Prostate gland (tissue), 2 donors: ENCODE measurements around the gene ATP5F1D. TPM values are rescaled to one million over a fixed set of nuclear protein-coding genes. Genes with fewer than 3 reads are reported as not detected.

ENCODE experiments used
- DNase-seq: peaks from one replicate; pipeline ENCODE4 v3.0.0-alpha.2; 2019; ENCODE audit warnings: low spot score
- H3K27ac ChIP-seq, 2 donors: fragments of 200-600 bp; sonication (generic); 2 replicates each; pipeline ENCODE4 v1.5.1; 2017 to 2019
- H3K27me3 ChIP-seq: fragments of 200-600 bp; sonication (generic); replicated peaks from 2 replicates; pipeline ENCODE4 v1.5.1; 2019; ENCODE audit not compliant: insufficient read depth
- H3K36me3 ChIP-seq, 2 donors: fragments of 200-600 bp; sonication (generic); 1 replicate in 1 of 2; 2 replicates in 1 of 2; pipeline versions ENCODE4 v1.5.1 to v1.8.1; 2017 to 2019
- H3K4me1 ChIP-seq: fragments of 200-600 bp; sonication (generic); replicated peaks from 2 replicates; pipeline ENCODE4 v1.5.1; 2019
- H3K4me3 ChIP-seq, 2 donors: fragments of 200-600 bp; sonication (generic); 2 replicates each; pipeline ENCODE4 v1.5.1; 2017 to 2019
- H3K9me3 ChIP-seq: fragments of 200-600 bp; sonication (generic); 2 replicates; pipeline ENCODE4 v1.5.1; 2017
- CTCF ChIP-seq, 4 experiments: fragments of 200-600 bp in 2 of 4; fragments of 450-650 bp in 2 of 4; sonication (generic) in 2 of 4; IDR thresholded peaks; 1 replicate in 3 of 4; 2 replicates in 1 of 4; pipeline ENCODE4 v1.5.1; 2016 to 2019; ENCODE audit warnings: antibody characterized with exemption in 4 of 4, mild to moderate bottlenecking in 2 of 4, moderate library complexity in 2 of 4
- POLR2A ChIP-seq: fragments of 450-650 bp; IDR thresholded peaks from one replicate; pipeline ENCODE4 v1.6.1; 2016; ENCODE audit warnings: antibody characterized with exemption, mild to moderate bottlenecking
- POLR2AphosphoS5 ChIP-seq: sonication (generic); formaldehyde crosslinking; IDR thresholded peaks from one replicate; pipeline ENCODE4 v1.6.1; 2017; ENCODE audit warnings: antibody characterized with exemption
- WGBS: methylation state at CpG from one replicate; pipeline ENCODE4 v1.1.5; 2018; 5-methylcytosine and 5-hydroxymethylcytosine counted together
- intact Hi-C: fragments of 100-400 bp; cut with DNase I; formaldehyde crosslinking; loops from one replicate; pipeline ENCODE4 v1.14.2; 2022
- total RNA-seq, 2 donors: library from RNA; depleted of rRNA; stranded (reverse); fragments of >200 nt; gene quantifications; one replicate each; pipeline ENCODE4 v1.1.0, GENCODE V29; 2016

Gene ATP5F1D
- total RNA-seq, 2 donors from 2014 or later, result 109 to 151 TPM

DNA sequence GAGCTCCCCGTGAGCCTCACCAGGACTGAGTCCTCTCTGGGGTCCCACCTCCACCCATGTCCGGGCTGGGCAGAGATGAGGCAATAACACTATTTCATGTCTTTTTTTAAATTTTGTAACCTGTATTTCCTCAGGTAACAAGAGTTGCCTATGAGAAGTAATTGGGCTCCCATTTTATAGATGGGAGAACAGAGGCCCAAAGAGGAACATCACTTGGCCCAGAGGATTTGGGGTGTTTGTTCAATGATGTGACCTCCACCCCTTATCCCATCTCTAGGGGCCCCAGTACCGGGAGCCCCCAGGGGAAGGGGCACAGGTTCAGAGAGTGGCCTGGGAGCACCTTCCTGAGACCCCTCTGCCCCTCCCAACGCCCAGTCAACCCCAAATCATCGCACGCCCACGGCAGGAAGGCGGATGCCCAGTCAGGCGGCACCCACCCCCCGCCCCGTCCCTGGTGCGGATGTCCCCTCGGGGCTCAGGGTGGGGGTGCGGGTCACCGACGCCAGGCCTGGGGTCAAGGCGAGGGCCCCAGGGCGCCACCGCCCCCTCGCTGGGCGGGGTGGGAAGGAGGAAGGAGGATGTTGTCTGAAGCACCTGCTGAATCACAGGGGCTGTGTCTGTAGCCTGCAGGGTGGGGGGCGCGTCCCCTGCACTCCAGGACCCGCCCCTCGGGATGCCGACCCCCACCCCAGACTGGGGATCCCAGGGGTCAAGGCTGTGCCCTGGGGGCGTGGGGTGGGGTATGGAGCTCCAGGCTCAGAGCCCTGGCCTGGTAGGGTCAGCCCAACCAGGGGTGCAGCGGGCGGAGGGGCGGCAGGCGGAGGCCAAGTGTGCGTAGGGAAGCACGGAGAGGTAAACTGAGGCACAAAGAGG, 18.6 kb downstream of the ATP5F1D start:
- WGBS, result 21% methylated on average over 22 of the region's 33 CpGs
- DNase-seq, result no peak

GRCh38 chr19:1260749-1261537, 19.4 kb downstream of the ATP5F1D start:
- TF ChIP-seq CTCF (IDR thresholded peaks at IDR 0.05), result no peak
- peak; percentile 83 for TF ChIP-seq POLR2AphosphoS5
- peak; percentile 94 for TF ChIP-seq POLR2A
- intact Hi-C loops, result no loop called here
- Histone ChIP-seq H3K4me1 (peaks cover 46% of the 10 kb centered on the region), H3K4me3 (peak overlapping the region; percentile 45 to 64), H3K36me3 (peaks cover 2 to 10% of the 10 kb centered on the region in 2 donors), H3K9me3 (no peaks in the 10 kb centered on the region), H3K27ac (peak overlapping the region; percentile 89 to 100), H3K27me3 (no peaks in the 10 kb centered on the region)
- peak; percentile 95 for DNase-seq
- WGBS, result 1% methylated on average over 46 of the region's 83 CpGs

More for the DNA sequence above, 18.6 kb downstream of the ATP5F1D start:
- H3K4me1 ChIP-seq, result peaks cover 43% of the 10 kb centered on the region
- intact Hi-C loops, result no loop called here
- no peaks in the 10 kb centered on the region for H3K9me3 ChIP-seq
- H3K27ac ChIP-seq, result peak overlapping the region; percentile 89 to 100
- peak; percentile 9 for TF ChIP-seq POLR2A
- TF ChIP-seq CTCF (IDR thresholded peaks at IDR 0.05), result no peak
- no peak for TF ChIP-seq POLR2AphosphoS5
- no peaks in the 10 kb centered on the region for H3K27me3 ChIP-seq
- peaks cover 8 to 18% of the 10 kb centered on the region in 2 donors for H3K36me3 ChIP-seq
- peak overlapping the region in 1 of 2 donors; percentile 45 for H3K4me3 ChIP-seq

DNA sequence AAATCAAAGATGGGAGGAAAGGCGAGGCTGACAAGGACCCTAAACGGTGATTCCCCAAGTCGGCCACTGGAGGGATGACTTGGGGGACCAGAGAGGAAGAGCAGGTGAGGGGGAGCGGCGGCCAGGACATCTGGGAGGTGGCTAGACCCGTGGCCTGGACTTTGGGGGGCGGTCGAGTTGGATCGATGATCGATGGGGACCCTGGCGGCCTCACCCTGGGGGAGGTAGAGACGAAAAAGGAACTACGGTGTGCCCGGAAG, 19.9 kb downstream of the ATP5F1D start:
- no peak for TF ChIP-seq POLR2AphosphoS5
- TF ChIP-seq CTCF (IDR thresholded peaks at IDR 0.05), result peak in 1 of 4 experiments; percentile 5
- peak overlapping the region; percentile 45 to 64 for H3K4me3 ChIP-seq
- H3K27me3 ChIP-seq, result no peaks in the 10 kb centered on the region
- H3K36me3 ChIP-seq, result peaks cover 0 to 7% of the 10 kb centered on the region in 2 donors
- no peak for DNase-seq
- intact Hi-C loops, result no loop called here
- peak overlapping the region; percentile 89 to 100 for H3K27ac ChIP-seq
- H3K4me1 ChIP-seq, result peaks cover 51% of the 10 kb centered on the region
- 10% methylated on average over 14 of the region's 14 CpGs for WGBS
- no peaks in the 10 kb centered on the region for H3K9me3 ChIP-seq

DNA sequence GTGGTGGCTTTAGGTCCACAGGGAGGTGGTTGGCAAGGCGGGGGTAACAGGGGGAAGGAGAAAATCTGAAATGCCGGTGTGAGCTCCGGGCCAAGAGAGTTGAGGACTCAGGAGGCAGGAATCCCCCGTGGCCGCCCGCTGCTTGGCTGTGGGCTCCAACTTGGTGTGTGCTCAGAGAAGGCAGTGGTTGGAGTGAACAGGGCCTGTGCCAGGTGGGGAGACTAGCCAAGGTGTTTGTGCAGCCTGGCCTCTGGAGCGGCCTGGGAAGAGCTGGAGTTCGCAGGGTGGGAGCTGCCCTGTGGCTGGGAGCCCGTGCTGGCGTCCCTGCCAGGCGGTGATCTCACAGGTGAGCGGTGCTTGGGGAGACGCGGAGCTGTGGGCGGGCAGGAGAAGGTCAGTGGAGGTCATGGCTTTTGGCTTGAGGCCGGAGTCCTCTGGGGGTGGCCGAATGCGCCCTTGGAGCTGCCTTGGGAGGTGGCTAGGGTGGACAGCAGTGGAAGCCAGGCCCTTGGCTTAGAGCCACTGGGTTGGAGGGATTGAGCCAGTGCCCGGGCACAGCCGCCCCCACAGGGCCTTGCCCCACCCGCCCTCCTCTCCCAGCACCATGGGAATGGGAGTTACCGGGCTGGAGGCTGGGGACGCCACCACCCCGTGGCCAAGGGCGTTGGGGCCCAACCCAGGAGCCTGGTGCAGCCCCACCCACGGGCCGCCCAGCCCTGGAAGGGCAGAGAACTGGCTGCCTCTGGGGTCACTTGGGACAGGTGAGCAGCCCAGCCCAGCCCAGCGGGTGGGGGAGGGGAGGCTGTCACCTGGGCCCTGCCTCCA, 20.5 kb downstream of the ATP5F1D start:
- 16% methylated on average over 24 of the region's 28 CpGs for WGBS

More for the DNA sequence above, 20.5 kb downstream of the ATP5F1D start:
- H3K27me3 ChIP-seq, result no peaks in the 10 kb centered on the region
- TF ChIP-seq CTCF (IDR thresholded peaks at IDR 0.05), result no peak
- TF ChIP-seq POLR2A, result peak; percentile 40
- TF ChIP-seq POLR2AphosphoS5, result peak; percentile 56
- H3K4me3 ChIP-seq, result peak overlapping the region in 1 of 2 donors; percentile 64
- intact Hi-C loops, result no loop called here
- DNase-seq, result peak; percentile 82
- H3K36me3 ChIP-seq, result peaks cover 0 to 3% of the 10 kb centered on the region in 2 donors
- no peaks in the 10 kb centered on the region for H3K9me3 ChIP-seq
- H3K4me1 ChIP-seq, result peaks cover 47% of the 10 kb centered on the region
- peak overlapping the region; percentile 89 to 100 for H3K27ac ChIP-seq
